NCI-H774 (cell line): Measurements from ENCODE around the gene FLVCR2.

ENCODE experiments used
- DNase-seq: peaks from one replicate; lab custom pipeline; 2025; lab: John Stamatoyannopoulos, UW

FLVCR2 gene, protein sequence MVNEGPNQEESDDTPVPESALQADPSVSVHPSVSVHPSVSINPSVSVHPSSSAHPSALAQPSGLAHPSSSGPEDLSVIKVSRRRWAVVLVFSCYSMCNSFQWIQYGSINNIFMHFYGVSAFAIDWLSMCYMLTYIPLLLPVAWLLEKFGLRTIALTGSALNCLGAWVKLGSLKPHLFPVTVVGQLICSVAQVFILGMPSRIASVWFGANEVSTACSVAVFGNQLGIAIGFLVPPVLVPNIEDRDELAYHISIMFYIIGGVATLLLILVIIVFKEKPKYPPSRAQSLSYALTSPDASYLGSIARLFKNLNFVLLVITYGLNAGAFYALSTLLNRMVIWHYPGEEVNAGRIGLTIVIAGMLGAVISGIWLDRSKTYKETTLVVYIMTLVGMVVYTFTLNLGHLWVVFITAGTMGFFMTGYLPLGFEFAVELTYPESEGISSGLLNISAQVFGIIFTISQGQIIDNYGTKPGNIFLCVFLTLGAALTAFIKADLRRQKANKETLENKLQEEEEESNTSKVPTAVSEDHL

DNA sequence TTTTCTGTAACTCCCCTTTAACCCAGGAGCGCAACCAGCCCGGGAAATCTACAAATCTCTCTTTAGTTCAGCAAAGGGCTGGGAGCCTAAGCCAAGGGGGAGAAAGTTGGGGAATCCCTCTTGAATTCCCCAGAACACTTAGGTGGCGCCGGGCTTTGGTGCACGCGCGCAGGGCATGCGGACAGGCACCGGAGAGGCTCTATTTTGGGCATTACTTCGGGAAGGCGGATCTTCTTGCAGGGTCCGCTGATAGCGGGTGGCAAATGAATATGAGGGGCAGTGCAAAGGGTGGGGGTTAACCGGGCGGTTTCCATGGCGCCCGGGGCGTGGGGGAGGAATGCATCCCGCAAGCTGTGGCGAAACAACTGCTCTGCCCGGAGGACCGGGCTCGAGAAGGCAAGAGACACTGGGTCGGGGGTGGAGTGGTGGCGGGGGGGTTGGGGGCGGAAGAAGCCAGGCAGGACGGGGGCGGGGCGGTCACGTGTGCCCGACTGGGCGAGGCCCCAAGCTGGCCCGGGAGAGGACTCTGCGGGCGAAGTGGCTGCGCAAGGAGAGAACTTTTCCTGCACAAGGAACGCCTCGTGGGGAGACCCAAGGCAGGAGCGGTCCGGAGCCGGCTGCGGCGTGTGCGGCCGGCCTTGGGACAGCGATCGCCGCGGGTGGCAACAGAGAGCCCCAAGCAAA, at the start of gene FLVCR2:
Gene FLVCR2, plus strand, starts transcription at position 519 of the 684 bp plus-strand sequence. CDS start 353 bp downstream, outside the sequence.
- no peak for DNase-seq

DNA sequence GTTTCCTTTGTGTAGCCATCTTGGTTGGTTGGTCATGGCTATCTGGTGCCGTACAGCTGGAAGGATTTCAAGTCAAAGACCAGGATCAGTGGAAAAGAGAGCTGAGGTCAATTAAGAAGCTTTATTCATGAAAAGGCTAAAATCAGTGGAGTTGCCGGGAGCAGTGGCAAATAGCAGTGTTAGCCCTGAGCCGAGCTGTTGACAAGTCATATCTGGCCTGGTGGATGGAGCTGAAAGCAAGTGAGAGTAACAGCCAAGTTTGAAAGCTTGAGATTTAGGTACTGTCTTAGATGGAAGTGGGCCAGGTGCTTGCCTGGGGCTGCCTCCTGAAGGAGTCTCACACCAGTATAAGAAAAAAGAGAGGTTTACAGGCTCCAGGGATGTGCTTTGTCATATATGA, 47.2 kb upstream of the FLVCR2 start:
- DNase-seq, result no peak

DNA sequence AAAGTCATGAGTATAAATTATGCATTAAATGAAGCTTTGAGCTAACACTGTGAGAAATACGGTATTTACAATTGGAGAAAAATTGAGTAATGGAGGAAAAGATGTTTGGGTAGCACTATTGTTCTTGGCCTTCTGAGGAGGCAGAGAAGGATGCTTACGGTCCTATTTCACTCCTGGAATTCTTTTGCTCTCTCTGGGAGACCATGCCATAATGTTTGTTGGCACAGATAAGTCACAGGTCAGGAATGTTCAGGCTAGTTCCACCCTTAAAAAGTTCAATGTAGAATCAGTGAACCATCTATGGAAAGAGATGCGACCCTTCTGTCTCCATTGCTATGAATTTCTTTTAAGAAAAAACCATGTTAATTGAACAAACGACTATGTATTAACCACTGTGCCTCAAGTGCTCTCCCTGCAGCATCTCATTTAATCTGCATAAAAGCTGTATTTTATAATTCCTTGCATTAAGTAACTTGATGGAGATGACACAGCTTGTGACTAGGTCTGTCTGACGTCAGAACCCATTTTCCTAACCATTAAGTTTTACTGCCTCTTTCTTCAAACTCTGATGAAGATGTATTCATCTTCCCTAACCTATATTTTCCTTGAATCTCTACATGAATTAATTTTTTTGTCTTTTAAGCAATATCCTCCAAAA, 46.6 kb upstream of the FLVCR2 start:
- DNase-seq, result no peak

DNA sequence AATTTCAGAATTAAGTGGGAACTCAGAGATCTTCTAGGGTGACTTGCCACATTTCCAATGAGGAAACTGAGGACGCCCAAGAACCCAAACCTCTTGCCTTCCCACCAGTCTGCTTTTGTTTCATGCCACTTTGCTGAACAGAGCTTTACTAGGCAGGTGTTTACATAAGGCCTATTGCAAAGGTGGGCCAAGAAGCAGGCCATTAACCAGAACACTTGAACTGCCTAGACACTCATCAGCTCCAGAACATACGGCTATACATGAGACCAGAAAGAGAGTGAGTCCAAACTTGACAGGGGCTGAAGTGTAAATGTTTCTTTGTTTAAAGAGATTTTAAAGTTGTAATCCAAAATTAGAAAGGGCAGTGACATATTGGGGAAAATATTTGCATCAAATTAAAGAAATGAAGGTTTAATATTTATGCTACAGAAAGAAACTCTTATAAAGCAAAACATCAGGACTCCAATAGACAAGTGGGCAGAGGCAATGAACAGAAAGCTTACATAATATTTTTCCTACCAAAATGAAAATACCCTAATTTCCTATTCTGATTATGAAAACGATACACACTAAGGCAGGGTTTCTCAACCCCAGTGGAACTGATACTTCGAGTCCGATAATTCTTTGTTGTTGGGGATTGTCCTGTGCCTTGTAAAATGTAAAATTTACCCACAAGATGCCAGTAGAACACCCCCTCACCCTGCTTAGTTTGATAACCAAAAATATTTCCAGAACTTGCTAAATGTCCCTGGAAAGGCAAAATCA, 44.4 kb upstream of the FLVCR2 start:
- no peak for DNase-seq

DNA sequence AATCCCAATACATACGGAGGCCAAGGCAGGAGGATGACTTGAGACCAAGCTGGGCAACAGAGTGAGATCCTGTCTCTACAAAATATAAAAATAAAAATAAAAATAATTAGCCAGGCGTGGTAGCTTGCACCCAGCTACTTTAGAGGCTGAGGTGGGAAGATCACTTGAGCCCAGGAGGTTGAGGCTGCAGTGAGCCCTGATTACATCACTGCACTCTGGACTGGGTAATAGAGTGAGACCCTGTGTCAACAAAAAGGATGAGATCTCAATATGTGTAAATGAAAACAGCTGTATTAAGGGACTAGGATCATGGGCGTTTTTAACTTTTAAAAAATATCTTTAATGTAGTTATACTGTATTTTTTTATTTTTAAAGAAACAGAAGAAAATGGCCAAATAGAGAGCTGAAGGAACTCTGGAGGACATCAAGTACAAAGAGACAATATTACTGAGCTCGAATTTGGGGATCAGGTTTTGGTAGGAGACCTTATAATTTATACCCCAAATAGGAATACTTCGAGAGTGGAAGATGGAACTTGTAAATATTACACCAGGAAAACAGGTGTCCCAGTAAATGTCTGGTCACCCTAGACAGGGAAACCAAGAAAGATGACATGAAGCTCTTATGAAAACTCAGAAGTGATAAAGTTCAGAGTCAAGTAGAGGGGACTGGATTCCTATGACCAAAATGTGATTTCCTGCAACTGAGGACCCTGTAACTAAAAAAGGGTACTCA, 43.1 kb upstream of the FLVCR2 start:
- no peak for DNase-seq

DNA sequence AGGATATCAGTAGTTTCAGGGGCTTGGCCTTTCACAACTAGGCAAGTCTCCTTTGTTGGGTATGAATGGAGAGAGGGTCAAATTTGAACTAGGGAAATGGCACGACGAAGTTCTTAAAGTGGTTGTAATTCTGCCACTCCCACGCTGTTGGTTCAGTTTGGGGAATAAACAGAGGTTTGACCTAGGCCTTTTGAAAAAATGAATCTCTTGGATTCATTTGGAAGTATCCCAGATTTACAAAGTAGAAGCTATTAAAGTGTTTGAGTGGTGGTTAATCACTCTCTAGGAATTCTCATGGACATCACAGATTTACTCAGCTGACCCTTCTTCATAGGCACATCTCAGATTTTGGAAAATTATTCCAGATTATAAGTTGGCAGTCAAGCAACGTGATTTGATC, 41.3 kb upstream of the FLVCR2 start:
- DNase-seq, result no peak

DNA sequence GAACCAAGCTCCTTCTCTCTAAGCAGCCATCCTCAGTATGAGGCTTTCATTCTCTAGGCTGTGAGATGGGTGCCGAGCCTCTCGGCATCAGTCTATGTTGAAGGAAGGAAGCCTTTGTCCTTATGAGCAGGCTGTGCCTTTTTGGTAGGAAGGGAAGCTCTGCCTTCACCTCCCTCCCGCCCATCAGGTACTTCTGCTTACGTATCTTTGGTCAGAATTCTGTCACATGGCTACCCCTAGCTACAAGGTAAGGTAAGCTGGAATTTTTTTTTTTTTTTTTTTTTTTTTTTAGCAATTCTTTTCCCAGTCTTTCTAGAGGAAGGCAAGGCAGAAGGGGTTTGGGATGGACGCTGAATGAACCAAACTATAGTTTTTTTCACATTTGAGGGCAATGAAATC, 39.3 kb upstream of the FLVCR2 start:
- no peak for DNase-seq

DNA sequence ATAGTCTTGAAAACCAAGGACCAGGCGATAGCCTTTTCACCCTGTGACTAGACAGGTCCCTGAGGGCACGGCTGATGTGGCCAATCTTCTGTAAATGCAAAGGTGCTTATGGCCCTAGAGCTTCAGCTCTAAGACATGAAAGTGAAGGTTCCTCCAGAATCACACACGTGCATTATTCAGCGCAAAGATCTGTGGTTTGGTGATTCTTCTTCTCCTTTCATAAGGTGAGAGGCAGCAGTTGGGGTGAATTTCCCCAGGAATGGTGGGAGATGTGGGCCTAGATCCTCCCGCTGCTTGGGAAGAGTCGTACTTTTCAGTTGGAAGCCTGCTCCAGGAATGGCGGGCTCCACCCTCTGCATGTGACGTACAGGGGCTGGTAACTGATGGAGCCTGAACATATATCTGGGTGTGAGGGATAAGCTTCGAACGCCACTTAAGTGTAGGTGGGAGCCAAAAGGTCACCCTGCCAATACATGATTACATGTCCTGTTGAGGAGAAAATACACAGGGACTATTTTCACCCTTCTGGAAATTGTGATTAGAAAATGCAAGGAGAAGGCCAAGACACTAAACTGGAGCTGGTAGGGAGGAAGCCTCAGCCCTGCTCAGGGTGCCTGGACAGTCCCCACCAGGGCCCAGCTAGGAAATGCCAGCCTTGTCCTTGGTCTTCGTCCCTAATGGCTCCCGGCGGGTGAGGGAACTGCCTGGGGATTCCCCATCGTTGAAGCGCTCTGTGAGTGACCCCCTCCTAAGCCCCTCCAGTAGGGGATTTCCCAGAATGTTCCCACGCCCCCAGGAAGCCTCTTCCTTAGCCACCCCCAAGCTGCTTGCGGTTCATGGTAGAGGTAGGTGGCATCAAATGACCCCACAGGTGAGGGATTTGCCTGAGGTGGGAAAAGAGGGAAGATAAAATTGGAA, 38.6 kb upstream of the FLVCR2 start:
- DNase-seq, result no peak

DNA sequence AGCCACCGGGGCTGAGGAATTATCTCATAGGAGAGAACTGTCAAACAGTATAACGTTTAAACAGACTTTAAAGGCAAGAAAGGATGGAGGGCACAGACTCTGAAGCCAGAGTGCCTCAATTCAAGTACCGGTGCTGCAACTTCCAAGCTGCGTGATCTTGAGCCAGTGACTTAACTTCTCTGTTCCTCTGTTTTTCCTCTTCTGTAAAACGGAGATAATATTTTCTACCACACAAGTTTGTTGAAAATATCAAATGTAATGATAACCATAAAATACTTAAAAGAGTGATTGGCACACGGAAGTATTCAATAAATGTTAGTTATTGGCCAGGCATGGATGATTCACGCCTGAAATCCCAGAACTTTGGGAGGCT, 38.0 kb upstream of the FLVCR2 start:
- DNase-seq, result no peak

DNA sequence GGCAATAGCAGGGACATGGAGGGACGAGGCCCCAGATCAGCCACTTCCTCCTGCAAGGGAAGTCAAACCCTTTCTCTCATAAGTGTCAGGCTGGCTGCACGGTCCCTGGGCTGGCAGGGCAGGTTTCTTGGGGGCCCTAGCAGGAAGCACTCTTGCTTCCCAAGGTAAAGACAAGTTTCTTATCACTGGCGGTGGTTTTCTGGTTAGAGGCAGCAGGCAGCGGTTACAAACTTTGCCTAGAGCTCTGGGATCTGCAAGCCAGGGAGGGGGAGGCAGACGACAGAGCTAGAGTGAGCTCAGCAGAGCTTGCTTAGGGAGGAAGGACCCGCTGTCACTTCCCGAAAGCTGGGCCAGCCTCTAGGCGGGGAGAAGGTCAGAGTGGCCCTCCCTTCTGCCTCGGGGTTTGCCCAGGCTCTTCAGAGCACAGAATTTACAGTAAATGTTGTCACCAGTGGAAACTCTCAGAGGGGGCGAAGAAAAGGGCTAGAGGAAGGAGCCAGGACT, 35.8 kb upstream of the FLVCR2 start:
- no peak for DNase-seq

DNA sequence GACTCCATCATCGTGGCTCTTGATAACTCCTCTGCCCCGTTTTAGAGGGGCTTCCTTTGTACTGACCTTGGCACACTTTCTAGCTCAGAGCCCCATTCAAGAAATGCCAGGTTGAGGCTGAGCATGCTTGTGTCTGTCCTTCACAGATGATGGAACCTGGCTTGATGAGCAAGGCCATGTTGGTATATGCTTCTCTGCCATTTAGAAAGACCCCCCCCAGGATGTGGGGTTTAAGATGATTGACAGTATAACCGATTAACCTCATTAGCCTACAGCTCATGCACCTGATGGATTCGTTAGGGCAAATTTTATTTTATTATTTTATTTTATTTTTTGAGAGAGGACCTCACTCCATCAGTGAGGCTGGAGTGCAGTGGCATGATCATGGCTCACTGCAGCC, 35.2 kb upstream of the FLVCR2 start:
- DNase-seq, result no peak

DNA sequence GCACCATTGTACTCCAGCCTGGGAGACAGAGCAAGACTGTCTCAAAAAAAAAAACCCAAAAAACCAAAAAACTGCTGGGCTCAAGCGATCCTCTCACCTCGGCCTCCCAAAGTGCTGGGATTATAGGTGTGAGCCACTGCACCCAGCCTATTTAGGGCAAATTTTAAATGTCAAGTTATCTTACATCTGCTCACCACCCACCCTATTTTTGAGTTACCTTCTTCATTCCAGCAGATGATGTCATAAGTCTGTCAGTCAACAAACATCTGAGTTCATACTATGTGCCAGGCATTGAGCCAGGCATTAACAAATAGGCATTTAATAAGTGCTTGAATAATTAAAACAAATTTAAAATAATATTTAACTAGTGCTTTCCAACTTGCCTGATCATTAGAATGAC, 34.6 kb upstream of the FLVCR2 start:
- no peak for DNase-seq

DNA sequence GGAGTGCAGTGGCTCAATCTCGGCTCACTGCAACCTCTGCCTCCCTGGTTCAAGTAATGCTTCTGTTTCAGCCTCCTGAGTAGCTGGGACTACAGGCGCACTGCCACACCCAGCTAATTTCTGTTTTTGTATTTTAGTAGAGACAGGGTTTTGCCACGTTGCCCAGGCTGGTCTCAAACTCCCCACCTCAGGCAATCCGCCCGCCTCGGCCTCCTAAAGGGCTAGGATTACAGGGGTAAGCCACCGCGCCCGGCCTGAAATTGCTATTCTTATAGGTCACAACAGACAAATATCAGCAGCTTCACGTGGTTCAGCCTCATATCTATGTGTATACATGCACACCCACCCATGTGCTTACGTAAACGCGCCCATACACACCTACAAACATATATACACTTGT, 32.5 kb upstream of the FLVCR2 start:
- no peak for DNase-seq

DNA sequence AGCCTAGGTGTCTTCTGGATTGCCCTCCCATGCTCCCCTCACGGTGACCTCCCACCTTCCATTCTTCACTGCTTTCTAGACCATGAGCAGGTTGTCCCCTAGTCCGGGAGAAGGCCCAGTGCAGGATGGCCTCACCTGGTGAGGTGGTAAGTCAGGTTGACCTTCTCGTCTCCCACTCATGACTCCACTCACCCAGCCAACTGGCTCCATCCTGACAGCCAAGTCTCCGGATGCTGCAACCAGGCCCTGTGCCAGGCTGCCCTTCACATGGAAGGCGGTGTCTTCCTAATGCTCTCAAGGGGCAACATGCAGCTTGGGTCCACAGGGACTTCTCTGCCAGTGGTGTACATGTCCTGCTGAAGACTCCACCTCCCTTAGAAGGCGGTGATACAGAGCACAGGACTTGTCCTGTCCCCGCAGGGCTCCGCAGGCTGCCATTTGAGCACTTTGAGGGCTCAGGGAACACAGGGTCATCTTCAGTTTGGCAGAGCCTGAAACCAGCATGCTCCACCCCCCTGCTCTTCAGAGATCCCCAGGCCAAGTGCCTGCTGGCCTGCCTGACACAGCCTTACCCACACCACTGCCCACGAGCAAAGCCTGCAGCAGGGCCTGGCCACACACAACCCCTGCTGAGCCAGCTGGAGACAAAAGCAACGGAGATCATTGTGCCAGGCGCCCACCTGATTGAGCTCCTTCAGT, 30.7 kb upstream of the FLVCR2 start:
- DNase-seq, result no peak

DNA sequence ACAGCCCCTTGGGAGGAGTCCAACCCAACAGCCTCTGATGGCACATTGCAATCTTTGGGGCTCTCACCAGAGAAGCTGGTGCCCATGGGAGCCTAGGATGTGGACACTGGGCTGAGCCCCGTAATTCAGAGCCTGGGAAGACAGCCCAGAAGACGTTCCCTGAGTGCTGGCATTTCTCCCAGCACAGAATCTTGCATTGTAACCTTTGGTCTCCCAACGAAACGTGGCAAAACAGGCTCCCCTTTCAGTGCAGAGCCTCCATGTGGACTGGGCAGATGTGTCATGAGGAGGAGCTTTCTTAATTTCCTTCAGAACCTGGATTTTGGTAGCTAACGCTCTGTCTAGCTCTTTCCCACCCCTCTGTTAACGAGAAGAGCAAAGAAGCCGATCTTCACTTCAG, 29.9 kb upstream of the FLVCR2 start:
- no peak for DNase-seq

DNA sequence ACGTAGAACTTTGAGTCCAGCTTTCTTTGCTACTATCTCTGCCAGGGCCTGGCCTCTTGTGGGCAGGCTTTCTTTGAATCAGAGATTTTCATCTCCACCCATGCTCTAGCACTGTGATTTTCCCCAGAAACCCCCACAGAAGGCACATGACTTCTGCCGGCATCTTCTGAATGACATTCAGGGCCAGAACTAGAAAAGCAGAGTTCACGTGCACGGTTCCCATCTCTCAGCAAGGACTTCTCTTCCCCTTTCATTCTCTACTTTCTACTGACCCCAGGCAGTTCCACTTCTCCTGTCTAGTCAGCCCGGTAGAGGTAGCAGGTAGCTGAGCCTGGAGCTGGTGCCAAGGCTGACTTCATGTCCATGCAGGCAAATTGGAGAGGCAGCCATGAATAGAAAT, 29.3 kb upstream of the FLVCR2 start:
- no peak for DNase-seq

DNA sequence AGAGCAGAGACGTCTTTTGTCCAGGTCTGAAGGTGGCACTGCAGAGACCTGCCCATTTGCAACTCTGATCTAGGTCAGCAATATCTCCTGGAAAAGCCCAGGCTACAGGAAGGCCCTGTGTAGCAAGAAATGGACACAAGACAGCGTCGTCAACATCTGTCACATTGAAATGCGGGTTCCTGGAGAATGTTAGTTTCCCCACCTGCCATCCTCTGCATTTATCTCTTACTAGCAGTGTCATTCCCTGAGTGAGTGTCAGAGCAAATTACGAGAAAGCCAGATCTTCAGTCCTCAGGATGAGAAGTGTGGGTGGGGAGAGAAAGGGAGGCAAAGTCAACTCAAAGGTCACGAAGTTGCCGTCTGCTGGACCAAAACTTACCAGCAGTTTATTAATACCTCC, 27.4 kb upstream of the FLVCR2 start:
- DNase-seq, result no peak

DNA sequence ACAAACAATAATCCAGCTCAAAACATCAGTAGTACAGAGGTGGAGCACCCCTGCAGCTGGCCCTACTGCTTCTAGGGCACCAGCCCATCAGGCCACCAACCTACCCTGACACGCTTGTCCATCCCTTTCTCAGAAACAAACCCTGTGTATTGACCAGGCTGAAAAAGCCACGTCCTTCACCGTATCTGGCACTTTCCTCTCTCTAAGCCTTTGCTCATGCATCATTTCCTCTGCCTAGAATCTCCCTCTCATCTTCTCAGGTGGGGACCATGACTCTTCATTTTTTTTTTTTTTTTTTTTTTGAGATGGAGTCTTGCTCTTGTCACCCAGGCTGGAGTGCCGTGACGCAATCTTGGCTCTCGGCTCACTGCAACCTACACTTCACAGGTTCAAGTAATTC, 25.3 kb upstream of the FLVCR2 start:
- no peak for DNase-seq

DNA sequence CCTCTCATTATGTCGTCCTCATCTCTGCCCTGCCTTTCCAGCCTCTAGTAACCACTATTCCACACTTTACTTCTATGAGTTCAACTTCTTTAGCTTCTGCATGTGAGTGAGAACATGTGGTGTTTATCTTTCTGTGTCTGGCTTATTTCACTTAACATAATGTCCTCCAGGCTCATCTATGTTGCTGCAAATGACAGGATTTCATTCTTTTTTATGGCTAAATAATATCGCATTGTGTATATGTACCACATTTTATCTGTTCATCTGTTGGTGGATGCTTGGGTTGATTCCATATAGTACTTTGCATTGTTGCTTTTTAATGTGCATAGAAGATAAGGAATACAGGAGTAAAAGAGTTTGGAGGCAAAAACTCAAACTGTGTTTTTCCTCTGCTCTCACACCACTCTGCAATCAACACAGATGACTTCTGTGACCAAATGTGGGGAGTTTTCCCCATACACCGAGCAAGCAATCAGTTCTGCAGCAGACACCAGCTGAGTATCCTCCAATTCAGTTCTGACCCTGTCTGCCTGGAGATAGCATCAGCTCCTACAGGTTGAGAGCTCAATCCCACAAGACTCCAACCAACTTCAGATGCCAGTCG, 24.6 kb upstream of the FLVCR2 start:
- no peak for DNase-seq
